GM18873 (cell line): ENCODE data around the gene TNFRSF17.

Experiments
- ATAC-seq: cut with Tn5 transposase; IDR thresholded peaks from one replicate; pipeline ENCODE4 v1.9.1; 2021; ENCODE audit warnings: mild to moderate bottlenecking, moderate library complexity, moderate number of reproducible peaks; ENCODE audit not compliant: unreplicated experiment, low FRiP score

Gene TNFRSF17

GRCh38 chr16:11996433-11997330, 31.7 kb downstream of the TNFRSF17 start:
- no peak for ATAC-seq

DNA sequence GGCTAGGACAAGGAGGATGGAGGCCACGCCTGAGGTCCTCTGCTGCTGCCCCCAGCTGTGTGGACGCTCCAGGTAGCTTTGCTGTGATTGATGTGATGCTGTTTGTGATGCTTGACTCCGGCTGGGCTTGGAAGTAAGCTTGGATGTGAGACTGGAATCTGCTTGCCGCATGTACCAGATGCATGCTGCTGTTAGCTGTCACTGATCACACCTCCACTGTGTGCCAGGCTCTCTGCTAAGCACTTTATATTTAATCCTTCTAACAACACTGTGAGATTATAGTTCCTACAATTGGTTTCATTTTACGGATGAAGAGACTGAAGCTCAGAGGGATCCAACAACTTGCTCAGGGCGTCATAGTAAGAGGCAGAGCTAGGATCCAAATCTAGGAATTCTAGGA, 35.0 kb downstream of the TNFRSF17 start:
- ATAC-seq = no peak

DNA sequence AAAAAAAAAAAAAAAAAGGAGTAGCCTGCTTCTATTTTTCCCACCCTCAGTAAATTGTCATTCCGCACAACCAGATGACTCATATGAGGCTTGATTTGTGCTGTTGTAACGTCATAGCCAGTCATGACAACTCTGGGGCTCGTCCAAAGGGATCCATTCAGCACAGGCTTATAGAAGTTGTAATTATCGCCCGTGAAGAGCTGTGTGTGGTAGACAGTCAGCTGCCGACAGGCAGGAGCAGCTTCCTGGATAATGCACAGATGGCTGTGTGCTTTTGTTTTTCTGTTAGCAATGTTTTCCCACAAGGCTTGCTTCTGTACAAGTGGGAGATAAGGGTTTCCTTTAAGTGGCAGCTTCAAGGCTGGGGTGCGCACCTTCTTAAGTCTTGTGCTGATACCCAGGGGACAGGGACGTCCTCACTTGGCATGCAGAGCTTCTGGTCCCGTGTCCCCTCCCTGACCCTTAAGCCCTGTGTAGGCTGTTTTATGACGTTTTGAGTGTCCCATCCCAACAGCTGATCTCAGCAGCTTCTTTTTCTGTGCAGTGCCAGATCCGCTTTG, 37.5 kb downstream of the TNFRSF17 start:
- ATAC-seq = no peak

DNA sequence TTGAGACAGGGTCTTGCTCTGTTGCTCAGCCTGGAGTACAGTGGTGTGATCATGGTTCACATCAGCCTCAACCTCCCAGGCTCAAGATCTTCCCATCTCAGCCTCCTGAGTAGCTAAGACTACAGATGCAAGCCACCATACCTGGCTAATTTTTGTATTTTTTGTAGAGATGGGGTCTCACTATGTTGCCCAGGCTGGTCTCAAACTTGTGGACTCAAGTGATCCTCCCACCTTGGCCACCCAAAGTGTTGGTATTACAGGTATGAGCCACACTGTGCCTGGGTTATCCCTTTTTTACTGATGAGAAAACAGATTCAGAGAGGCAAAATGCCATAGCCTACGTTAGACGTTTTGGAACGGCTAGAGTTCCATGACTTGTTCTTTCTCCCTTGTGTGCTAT, 41.6 kb downstream of the TNFRSF17 start:
- ATAC-seq = no peak

DNA sequence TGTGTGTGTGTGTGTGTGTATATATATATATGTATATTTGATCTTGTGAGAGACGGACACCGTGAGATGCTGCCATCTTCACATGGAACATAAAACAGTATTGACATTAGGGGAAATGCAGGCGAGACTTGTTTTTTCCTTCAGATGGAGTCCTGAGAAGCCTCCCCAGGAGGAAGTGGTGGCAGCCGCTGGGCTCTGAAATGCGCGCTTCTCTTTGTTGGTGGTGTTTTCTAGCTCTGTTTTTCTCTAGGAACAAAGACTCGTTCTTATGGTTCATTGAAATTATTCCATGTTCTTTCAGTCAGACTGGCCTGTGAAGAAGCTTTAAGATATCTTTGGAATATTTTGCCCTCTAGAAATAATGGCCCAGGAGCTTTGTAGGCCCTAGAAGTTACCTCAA, 44.5 kb downstream of the TNFRSF17 start:
- no peak for ATAC-seq

GRCh38 chr16:12009922-12010321, 44.9 kb downstream of the TNFRSF17 start:
- ATAC-seq = no peak

DNA sequence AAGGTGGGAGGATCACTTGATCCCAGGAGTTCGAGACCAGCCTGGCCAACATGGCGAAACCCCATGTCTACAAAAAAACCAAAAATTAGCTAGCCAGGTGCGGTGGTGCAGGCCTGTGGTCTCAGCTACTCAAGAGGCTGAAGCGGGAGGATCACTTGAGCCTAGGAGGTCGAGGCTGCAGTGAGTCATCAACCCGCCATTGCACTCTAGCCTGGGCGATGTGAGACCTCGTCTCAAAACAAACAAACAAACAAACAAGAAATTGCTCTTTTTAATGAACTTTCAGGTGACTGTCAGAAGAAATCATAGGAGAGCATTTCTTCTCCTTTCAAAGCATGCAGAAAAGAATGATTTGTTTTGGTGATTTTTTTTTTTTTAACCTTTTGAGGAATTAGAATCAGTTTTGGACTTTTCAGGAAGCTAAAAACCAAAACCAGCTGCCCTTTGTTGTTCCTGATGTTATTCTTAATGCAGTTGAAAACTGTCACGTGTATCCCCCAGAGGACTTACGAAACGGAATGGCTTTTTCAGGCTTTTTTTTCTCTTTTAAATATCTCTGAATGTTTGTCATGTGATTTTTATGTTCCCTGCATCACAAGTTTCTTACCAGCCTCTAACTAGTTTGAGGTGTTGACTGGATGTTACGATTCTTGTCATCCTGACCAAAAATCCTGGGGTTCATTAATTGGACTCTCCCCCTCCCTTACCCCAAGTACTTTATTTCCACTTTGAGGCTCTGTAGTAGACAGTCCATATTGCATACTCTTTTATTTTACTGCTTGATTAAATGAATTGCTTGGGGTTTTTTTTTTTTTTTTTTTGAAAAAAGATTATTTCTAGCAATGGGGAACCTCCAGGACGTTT, 45.6 kb downstream of the TNFRSF17 start:
- ATAC-seq = no peak

DNA sequence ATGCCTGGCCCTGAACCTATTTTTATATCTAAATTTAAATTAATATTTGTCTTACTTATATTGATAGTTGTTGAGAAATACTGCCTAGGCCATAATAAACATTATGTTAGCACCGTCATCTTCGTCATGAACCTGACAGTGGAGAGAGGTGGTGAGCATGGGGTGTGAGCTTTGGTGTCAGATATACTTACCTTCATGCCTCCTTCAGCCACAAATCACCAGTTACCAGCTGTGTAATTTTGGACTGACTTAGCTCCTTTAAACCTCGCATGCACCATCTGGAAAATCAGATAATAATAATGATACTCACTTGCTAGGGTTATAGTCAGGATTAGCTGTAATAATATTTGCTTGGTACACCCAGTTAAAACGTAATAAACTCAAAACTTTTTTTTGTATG, 46.6 kb downstream of the TNFRSF17 start:
- no peak for ATAC-seq

GRCh38 chr16:12016291-12016947, 51.4 kb downstream of the TNFRSF17 start:
- no peak for ATAC-seq

DNA sequence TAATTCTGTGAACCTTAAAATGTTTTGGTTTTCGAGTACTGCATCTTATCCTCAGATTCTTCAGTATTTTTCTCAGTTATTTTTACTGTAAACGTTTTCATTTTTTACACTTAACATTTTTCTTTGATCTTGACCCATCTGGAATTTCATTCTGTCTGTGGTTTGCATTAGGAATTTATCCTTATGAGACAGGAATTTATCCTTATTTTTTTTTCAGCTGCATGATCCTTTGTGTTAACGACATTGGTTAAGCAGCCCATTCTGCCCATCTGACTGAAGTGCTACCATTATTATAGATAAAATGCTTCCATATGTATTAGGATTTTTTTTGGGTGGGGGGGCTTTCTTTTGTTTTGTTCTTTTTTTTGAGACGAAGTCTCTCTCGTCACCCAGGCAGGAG, 52.5 kb downstream of the TNFRSF17 start:
- no peak for ATAC-seq
